Endometrial microvascular endothelial cells (primary cell): ENCODE data around the gene HS6ST3. TPM values are rescaled to one million over a fixed set of nuclear protein-coding genes. Genes with fewer than 3 reads are reported as not detected.

Source experiments
- in situ Hi-C: cut with HindIII; loops from 2 replicates; pipeline ENCODE4 v1.10.0; 2017; ENCODE audit warnings: low sequenced_read_pairs, low pct_unique_long_range_greater_than_20kb; ENCODE audit errors: inconsistent ontology term
- total RNA-seq: library from RNA; depleted of rRNA; stranded (reverse); fragments of >200 nt; gene quantifications from one replicate; pipeline ENCODE4 v1.2.3, GENCODE V29; 2015; ENCODE audit errors: inconsistent ontology term

The HS6ST3 gene
- total RNA-seq, 1 donor from 2014 or later, result not detected

GRCh38 chr13:96181911-96182310 is 92.0 kb downstream of the HS6ST3 start:
- in situ Hi-C loops, result no loop called here

- in situ Hi-C loops, result no loop called here
Observed at GRCh38 chr13:96185818-96186217, 95.9 kb downstream of the HS6ST3 start.

GRCh38 chr13:96191367-96191766 is 101.5 kb downstream of the HS6ST3 start:
- in situ Hi-C loops, result no loop called here

- in situ Hi-C loops, result no loop called here
Observed at GRCh38 chr13:96193728-96194310, 103.9 kb downstream of the HS6ST3 start.

GRCh38 chr13:96198038-96198437 is 108.1 kb downstream of the HS6ST3 start:
- in situ Hi-C loops, result no loop called here

GRCh38 chr13:96199315-96199714 is 109.4 kb downstream of the HS6ST3 start:
- in situ Hi-C loops, result no loop called here

GRCh38 chr13:96200810-96201209 is 110.9 kb downstream of the HS6ST3 start:
- in situ Hi-C loops, result no loop called here

- in situ Hi-C loops, result no loop called here
Observed at GRCh38 chr13:96202315-96202714, 112.4 kb downstream of the HS6ST3 start.

- in situ Hi-C loops, result no loop called here
Observed at GRCh38 chr13:96203471-96203870, 113.6 kb downstream of the HS6ST3 start.

- in situ Hi-C loops, result no loop called here
Observed at GRCh38 chr13:96214824-96215445, 125.0 kb downstream of the HS6ST3 start.

- in situ Hi-C loops, result no loop called here
Observed at GRCh38 chr13:96216543-96216942, 126.6 kb downstream of the HS6ST3 start.

- in situ Hi-C loops, result no loop called here
Observed at GRCh38 chr13:96218475-96218874, 128.6 kb downstream of the HS6ST3 start.

- in situ Hi-C loops, result no loop called here
Observed at GRCh38 chr13:96221471-96221870, 131.6 kb downstream of the HS6ST3 start.

- in situ Hi-C loops, result no loop called here
Observed at GRCh38 chr13:96223231-96223630, 133.3 kb downstream of the HS6ST3 start.

GRCh38 chr13:96229356-96229755 is 139.4 kb downstream of the HS6ST3 start:
- in situ Hi-C loops, result no loop called here

GRCh38 chr13:96238241-96238640 is 148.3 kb downstream of the HS6ST3 start:
- in situ Hi-C loops, result no loop called here

- in situ Hi-C loops, result no loop called here
Observed at GRCh38 chr13:96238861-96239260, 149.0 kb downstream of the HS6ST3 start.

GRCh38 chr13:96243376-96243775 is 153.5 kb downstream of the HS6ST3 start:
- in situ Hi-C loops, result no loop called here

- in situ Hi-C loops, result no loop called here
Observed at GRCh38 chr13:96248103-96248502, 158.2 kb downstream of the HS6ST3 start.

- in situ Hi-C loops, result no loop called here
Observed at GRCh38 chr13:96248996-96249395, 159.1 kb downstream of the HS6ST3 start.

GRCh38 chr13:96252903-96253302 is 163.0 kb downstream of the HS6ST3 start:
- in situ Hi-C loops, result no loop called here
